Measurements from ENCODE around the gene AIRE.

The AIRE gene

DNA sequence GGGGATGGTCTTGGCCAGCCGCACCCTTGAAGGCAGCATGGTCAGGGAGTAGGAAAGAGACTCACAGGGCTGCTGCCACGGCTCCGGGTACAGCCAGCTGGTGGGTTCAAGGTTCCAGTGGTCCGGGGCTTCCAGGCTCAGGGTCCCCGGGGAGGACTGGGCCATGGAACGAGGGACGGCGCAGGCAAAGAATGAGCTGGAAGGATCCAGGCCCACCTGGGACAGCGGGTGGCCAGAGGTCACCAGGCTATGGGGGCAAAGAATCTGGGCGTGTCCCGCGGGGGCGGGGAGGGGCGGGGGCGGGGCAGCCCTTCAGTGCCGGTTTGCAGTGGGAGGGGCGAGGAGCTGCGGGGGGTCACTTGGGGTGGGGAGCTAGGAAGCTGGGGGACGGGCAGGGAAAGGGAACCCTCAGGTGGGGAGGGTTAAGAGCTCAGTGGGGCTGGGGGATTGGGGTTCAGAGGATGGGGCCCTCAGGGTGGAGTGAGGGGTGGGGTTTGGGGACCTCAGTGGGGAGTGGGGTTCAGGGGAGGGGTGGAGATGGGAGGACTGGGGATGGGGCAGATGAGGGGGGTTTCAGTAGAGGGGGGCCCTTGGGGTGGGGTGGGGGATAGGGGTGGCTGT lies 23.9 kb upstream of the AIRE start, which contains the start of gene DNMT3L:
TSS of gene DNMT3L (minus strand) at position 223 of the 621 bp plus-strand sequence. CDS start 638 bp downstream, outside the sequence.
- Mint-ChIP-seq H3K9me3 (ENCODE audit: low read depth) (no peaks in the 10 kb centered on the region), H3K36me3 (no peaks in the 10 kb centered on the region), H3K4me1 (ENCODE audit: low read depth) (no peaks in the 10 kb centered on the region), H3K27ac (no peak within 1 kb of the TSS), H3K4me3 (no peak within 1 kb of the TSS), H3K27me3 (no peaks in the 10 kb centered on the region)

DNA sequence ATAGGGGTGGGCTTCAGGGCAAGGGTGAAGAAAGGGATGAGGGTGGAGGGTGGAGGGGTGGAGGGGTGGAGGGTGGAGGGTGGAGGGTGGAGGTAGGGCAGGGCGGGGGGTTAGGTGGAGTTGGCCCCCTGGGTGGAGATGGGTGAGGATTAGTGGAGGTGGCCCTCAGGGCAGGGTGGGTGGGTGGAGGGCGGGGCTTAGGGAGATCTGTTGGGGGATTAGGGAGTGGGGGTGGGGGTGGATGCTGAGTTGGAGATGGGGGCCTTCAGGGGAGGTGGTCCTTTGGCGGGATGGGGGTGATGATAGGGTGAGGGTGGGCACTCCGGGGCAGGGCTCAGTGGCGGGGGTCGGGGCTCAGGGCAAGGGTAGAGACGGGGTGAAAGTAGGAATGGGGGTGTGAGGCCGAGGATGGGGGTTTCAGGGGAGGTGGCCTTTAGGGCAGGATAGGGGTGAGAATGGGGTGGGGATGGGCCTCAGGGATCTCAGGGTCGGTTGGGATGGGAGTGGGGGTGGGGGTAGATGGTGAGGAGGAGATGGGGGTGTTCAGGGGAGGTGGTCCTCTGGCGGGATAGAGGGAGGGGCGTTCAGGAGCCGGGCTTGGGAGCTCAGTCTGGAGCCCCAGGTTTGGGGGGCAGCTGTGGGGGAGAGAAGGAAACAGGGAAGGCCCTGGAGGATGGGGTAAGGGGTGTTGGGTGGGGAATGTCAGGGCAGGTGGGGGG lies 23.2 kb upstream of the AIRE start:
- Mint-ChIP-seq H3K27me3 (no peaks in the 10 kb centered on the region), H3K4me3 (no peak overlapping the region), H3K4me1 (ENCODE audit: low read depth) (no peaks in the 10 kb centered on the region), H3K27ac (no peak overlapping the region), H3K36me3 (no peaks in the 10 kb centered on the region), H3K9me3 (ENCODE audit: low read depth) (no peaks in the 10 kb centered on the region)

DNA sequence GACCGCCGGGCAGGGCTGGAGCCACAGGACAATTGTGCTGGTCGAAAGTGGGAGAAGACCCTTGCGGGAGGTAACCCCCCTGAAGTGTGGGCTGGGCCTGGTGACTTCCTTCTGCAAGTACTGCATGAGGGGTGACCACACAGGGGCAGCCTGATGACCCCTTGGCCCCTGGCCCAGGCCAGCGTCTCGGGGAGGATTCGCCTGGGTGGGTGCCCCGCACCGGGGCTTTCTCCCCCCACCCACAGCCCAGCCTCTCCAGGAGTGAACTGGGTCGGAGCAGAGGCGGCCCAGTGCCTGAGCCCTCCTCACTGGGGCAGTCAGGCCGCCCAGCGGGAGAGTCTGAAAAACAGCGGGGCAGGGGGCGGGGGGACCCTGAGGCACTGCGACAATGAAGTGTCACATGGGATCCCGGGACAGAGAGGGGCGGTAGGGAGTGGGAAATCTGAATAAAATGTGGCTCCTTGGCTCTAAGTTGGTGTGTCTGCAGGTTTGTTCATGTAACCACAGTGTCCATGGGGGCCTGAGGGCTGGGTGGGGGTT lies 22.4 kb upstream of the AIRE start:
- Mint-ChIP-seq H3K36me3 (no peaks in the 10 kb centered on the region), H3K4me1 (ENCODE audit: low read depth) (no peaks in the 10 kb centered on the region), H3K4me3 (no peak overlapping the region), H3K9me3 (ENCODE audit: low read depth) (no peaks in the 10 kb centered on the region), H3K27me3 (no peaks in the 10 kb centered on the region), H3K27ac (no peak overlapping the region)

DNA sequence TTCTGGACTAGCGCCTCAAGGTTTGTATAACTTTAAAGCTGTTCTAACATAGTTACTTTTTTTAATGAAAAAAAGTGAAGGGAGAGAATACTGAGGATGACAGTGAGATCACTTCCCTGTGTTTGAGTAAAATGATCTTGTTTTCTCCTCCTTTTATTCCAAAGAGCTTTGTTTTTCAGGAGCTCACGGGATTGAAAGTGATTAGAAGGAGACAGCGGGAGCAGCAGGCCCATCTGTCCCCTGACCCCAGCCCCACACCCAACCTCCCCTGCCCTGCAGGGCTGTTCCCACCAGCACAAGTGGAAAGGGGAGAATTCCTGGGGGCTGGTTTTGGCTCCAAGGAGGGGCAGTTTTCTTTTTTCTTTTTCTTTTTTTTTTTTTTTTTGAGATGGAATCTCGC lies 21.9 kb upstream of the AIRE start:
- Mint-ChIP-seq H3K4me3 (no peak overlapping the region), H3K27ac (no peak overlapping the region), H3K4me1 (ENCODE audit: low read depth) (no peaks in the 10 kb centered on the region), H3K36me3 (no peaks in the 10 kb centered on the region), H3K9me3 (ENCODE audit: low read depth) (no peaks in the 10 kb centered on the region), H3K27me3 (no peaks in the 10 kb centered on the region)

DNA sequence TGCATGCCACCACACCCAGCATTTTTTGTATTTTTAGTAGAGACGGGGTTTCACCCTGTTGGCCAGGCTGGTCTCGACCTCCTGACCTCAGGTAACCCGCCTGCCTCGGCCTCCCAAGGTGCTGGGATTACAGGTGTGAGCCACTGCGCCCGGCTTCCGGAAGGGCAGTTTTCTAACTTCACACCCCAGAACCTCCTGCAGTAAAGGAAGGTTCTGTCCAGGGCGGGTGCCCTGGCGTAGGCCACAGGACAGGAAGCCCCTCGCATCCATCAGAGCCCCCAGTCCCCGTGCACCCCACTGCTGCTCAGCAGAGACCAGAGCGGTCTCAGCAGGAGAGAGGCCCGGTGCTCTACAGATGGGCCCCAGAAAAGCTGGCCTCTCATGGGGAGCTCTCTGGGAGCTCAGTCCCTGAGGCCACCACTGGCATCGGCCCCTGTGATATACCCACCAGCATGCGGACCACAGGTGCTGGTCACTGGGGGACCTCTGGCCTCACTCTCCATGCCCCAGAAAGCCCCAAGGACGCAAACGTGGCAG lies 19.9 kb upstream of the AIRE start:
- no peaks in the 10 kb centered on the region for H3K4me1 Mint-ChIP-seq (ENCODE audit: low read depth)
- H3K36me3 Mint-ChIP-seq = no peaks in the 10 kb centered on the region
- H3K27me3 Mint-ChIP-seq = no peaks in the 10 kb centered on the region

GRCh38 chr21:44267655-44268142 lies 18.0 kb upstream of the AIRE start:
- no peaks in the 10 kb centered on the region for H3K4me1 Mint-ChIP-seq (ENCODE audit: low read depth)
- H3K9me3 Mint-ChIP-seq (ENCODE audit: low read depth) = no peaks in the 10 kb centered on the region
- no peak overlapping the region for H3K4me3 Mint-ChIP-seq
- H3K27ac Mint-ChIP-seq = no peak overlapping the region
- H3K27me3 Mint-ChIP-seq = no peaks in the 10 kb centered on the region
- no peaks in the 10 kb centered on the region for H3K36me3 Mint-ChIP-seq

More for the DNA sequence above, 19.9 kb upstream of the AIRE start:
- Mint-ChIP-seq H3K4me3 (no peak overlapping the region), H3K27ac (no peak overlapping the region), H3K9me3 (ENCODE audit: low read depth) (no peaks in the 10 kb centered on the region)

GRCh38 chr21:44269090-44269489 lies 16.6 kb upstream of the AIRE start:
- Mint-ChIP-seq H3K27ac (no peak overlapping the region), H3K4me3 (no peak overlapping the region), H3K9me3 (ENCODE audit: low read depth) (no peaks in the 10 kb centered on the region), H3K4me1 (ENCODE audit: low read depth) (no peaks in the 10 kb centered on the region), H3K36me3 (no peaks in the 10 kb centered on the region), H3K27me3 (no peaks in the 10 kb centered on the region)

DNA sequence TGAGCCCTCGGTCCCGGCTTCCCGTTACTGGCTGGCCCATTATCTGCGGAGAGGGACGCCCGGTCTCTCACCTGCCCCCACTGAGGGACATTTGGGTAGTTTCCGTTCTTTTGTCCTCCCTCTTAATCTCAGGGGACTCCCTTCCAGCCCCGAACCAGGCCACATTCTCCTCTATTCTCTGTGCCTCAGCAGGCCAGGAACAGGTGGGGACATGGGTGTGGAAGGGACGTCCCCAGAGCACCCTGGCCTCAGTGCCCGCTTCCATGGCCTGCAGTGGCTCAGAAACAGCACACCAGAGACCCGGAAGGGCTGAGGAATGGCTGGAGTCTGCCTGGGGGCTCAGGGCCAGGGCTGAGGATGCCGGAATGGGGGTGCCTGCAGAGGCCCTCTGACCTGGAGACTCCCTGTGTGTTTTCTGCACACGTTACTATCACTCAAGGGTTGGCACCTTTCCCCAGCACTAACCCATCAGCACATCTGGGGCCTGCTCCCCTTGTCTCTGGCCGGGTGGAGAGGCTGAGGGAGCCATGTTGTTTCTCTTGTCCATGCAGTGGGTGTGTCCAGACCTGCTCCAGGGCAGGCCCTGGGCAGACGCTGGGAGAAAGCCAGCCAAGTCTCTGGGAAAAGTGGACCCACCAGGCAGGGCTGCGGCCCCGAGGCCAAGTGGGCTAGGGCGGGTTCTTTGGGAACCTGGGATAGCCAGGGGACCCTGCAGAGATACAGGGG lies 14.0 kb upstream of the AIRE start:
- Mint-ChIP-seq H3K4me1 (ENCODE audit: low read depth) (no peaks in the 10 kb centered on the region), H3K27ac (no peak overlapping the region), H3K27me3 (no peaks in the 10 kb centered on the region), H3K9me3 (ENCODE audit: low read depth) (no peaks in the 10 kb centered on the region), H3K4me3 (no peak overlapping the region), H3K36me3 (no peaks in the 10 kb centered on the region)

- Mint-ChIP-seq H3K27me3 (no peaks in the 10 kb centered on the region), H3K36me3 (no peaks in the 10 kb centered on the region), H3K27ac (no peak overlapping the region), H3K4me3 (no peak overlapping the region), H3K4me1 (ENCODE audit: low read depth) (no peaks in the 10 kb centered on the region), H3K9me3 (ENCODE audit: low read depth) (no peaks in the 10 kb centered on the region)
Observed at GRCh38 chr21:44272284-44272858, 13.3 kb upstream of the AIRE start.

- H3K36me3 Mint-ChIP-seq = no peaks in the 10 kb centered on the region
- no peak overlapping the region for H3K4me3 Mint-ChIP-seq
- no peaks in the 10 kb centered on the region for H3K4me1 Mint-ChIP-seq (ENCODE audit: low read depth)
- H3K9me3 Mint-ChIP-seq (ENCODE audit: low read depth) = no peaks in the 10 kb centered on the region
- H3K27me3 Mint-ChIP-seq = no peaks in the 10 kb centered on the region
- no peak overlapping the region for H3K27ac Mint-ChIP-seq
Observed at GRCh38 chr21:44273046-44273445, 12.6 kb upstream of the AIRE start.

GRCh38 chr21:44275041-44275440 lies 10.6 kb upstream of the AIRE start:
- H3K9me3 Mint-ChIP-seq (ENCODE audit: low read depth) = no peaks in the 10 kb centered on the region
- H3K4me1 Mint-ChIP-seq (ENCODE audit: low read depth) = no peaks in the 10 kb centered on the region
- no peak overlapping the region for H3K27ac Mint-ChIP-seq
- H3K36me3 Mint-ChIP-seq = no peaks in the 10 kb centered on the region
- H3K27me3 Mint-ChIP-seq = no peaks in the 10 kb centered on the region
- no peak overlapping the region for H3K4me3 Mint-ChIP-seq

- H3K27me3 Mint-ChIP-seq = no peaks in the 10 kb centered on the region
- H3K9me3 Mint-ChIP-seq (ENCODE audit: low read depth) = no peaks in the 10 kb centered on the region
- no peaks in the 10 kb centered on the region for H3K4me1 Mint-ChIP-seq (ENCODE audit: low read depth)
- no peak overlapping the region for H3K27ac Mint-ChIP-seq
- H3K36me3 Mint-ChIP-seq = no peaks in the 10 kb centered on the region
- no peak overlapping the region for H3K4me3 Mint-ChIP-seq
Observed at GRCh38 chr21:44279354-44280260, 6.1 kb upstream of the AIRE start.

- no peaks in the 10 kb centered on the region for H3K9me3 Mint-ChIP-seq (ENCODE audit: low read depth)
- no peaks in the 10 kb centered on the region for H3K27me3 Mint-ChIP-seq
- no peak overlapping the region for H3K27ac Mint-ChIP-seq
- no peaks in the 10 kb centered on the region for H3K4me1 Mint-ChIP-seq (ENCODE audit: low read depth)
- H3K4me3 Mint-ChIP-seq = no peak overlapping the region
- no peaks in the 10 kb centered on the region for H3K36me3 Mint-ChIP-seq
Observed at GRCh38 chr21:44281801-44282200, 3.9 kb upstream of the AIRE start.

- Mint-ChIP-seq H3K27me3 (no peaks in the 10 kb centered on the region), H3K27ac (no peak overlapping the region), H3K4me1 (ENCODE audit: low read depth) (no peaks in the 10 kb centered on the region), H3K4me3 (no peak overlapping the region), H3K9me3 (ENCODE audit: low read depth) (no peaks in the 10 kb centered on the region), H3K36me3 (no peaks in the 10 kb centered on the region)
Observed at GRCh38 chr21:44282370-44282769, 3.3 kb upstream of the AIRE start.

Data from activated naive CD8-positive, alpha-beta T cell (primary cell).